OCI-LY3 (cell line): ENCODE measurements around the gene ZNHIT3.

Experiments used
- H2AFZ ChIP-seq: fragments of 200-600, 300-600 bp; shearing (Covaris generic); 2 replicates; pipeline ENCODE4 v1.6.0; 2014; ENCODE audit warnings: antibody characterized with exemption, low read depth, low read length
- H3K27ac ChIP-seq: fragments of 200-600, 300-600 bp; sonication (generic); 2 replicates; pipeline ENCODE4 v1.5.1; 2014; ENCODE audit warnings: mild to moderate bottlenecking, low read length, moderate library complexity, mixed read lengths
- H3K27me3 ChIP-seq: fragments of 200-600, 300-600 bp; sonication (generic); 2 replicates; pipeline ENCODE4 v1.6.1; 2014; ENCODE audit warnings: low read depth, low read length, mixed read lengths
- H3K36me3 ChIP-seq: fragments of 200-600, 300-600 bp; sonication (generic); replicated peaks from 2 replicates; pipeline ENCODE3; 2014; ENCODE audit warnings: low read depth, low read length, mixed read lengths
- H3K4me1 ChIP-seq: fragments of 300-600, 200-600 bp; sonication (generic); 2 replicates; pipeline ENCODE4 v1.6.1; 2014; ENCODE audit warnings: low read length, mixed read lengths
- H3K4me2 ChIP-seq: fragments of 200-600, 300-600 bp; sonication (generic); 2 replicates; pipeline ENCODE4 v1.6.1; 2014; ENCODE audit warnings: low read length, mixed read lengths
- H3K4me3 ChIP-seq: fragments of 300-600, 200-600 bp; sonication (generic); 2 replicates; pipeline ENCODE4 v1.5.1; 2014; ENCODE audit warnings: antibody characterized with exemption, mild to moderate bottlenecking, low read length, moderate library complexity
- H3K79me2 ChIP-seq: fragments of 300-600, 200-600 bp; shearing (Covaris generic); 2 replicates; pipeline ENCODE4 v1.6.1; 2014; ENCODE audit warnings: mild to moderate bottlenecking, low read length, mixed read lengths
- H3K9ac ChIP-seq: fragments of 300-600, 200-600 bp; shearing (Covaris generic); 2 replicates; pipeline ENCODE4 v1.6.0; 2014; ENCODE audit warnings: mild to moderate bottlenecking, low read length, moderate library complexity
- H3K9me3 ChIP-seq: fragments of 200-600, 300-600 bp; shearing (Covaris generic); 2 replicates; pipeline ENCODE4 v1.6.1; 2014; ENCODE audit warnings: low read length, mixed read lengths; ENCODE audit not compliant: insufficient read depth
- H4K20me1 ChIP-seq: fragments of 200-600, 300-600 bp; sonication (generic); 2 replicates; pipeline ENCODE4 v1.6.1; 2016; ENCODE audit warnings: low read length, mixed read lengths; ENCODE audit not compliant: insufficient read depth
- EZH2phosphoT487 ChIP-seq: fragments of 200-600 bp; shearing (Covaris generic); IDR thresholded peaks from 2 replicates; pipeline ENCODE4 v1.6.1; 2018; ENCODE audit warnings: antibody characterized with exemption, mixed run types, low read depth
- TF ChIP-seq, protein P1 (sequence below): fragments of 200-600, 300-600 bp; sonication (generic); IDR thresholded peaks from 2 replicates; pipeline ENCODE4 v1.5.1; 2014; ENCODE audit warnings: antibody characterized with exemption, low read length, low read depth

Gene ZNHIT3

GRCh38 chr17:36525113-36525512 is 38.6 kb downstream of the ZNHIT3 start:
- no peak overlapping the region for H3K27ac ChIP-seq
- peaks cover 50% of the 10 kb centered on the region for H3K36me3 ChIP-seq
- H3K4me2 ChIP-seq: no peak overlapping the region
- H3K4me3 ChIP-seq: no peak overlapping the region
- no peaks in the 10 kb centered on the region; the same call in 1 of the 2 replicates for H4K20me1 ChIP-seq
- H2AFZ ChIP-seq: no peak overlapping the region
- H3K79me2 ChIP-seq: no peaks in the 10 kb centered on the region
- TF ChIP-seq, protein P1, sequence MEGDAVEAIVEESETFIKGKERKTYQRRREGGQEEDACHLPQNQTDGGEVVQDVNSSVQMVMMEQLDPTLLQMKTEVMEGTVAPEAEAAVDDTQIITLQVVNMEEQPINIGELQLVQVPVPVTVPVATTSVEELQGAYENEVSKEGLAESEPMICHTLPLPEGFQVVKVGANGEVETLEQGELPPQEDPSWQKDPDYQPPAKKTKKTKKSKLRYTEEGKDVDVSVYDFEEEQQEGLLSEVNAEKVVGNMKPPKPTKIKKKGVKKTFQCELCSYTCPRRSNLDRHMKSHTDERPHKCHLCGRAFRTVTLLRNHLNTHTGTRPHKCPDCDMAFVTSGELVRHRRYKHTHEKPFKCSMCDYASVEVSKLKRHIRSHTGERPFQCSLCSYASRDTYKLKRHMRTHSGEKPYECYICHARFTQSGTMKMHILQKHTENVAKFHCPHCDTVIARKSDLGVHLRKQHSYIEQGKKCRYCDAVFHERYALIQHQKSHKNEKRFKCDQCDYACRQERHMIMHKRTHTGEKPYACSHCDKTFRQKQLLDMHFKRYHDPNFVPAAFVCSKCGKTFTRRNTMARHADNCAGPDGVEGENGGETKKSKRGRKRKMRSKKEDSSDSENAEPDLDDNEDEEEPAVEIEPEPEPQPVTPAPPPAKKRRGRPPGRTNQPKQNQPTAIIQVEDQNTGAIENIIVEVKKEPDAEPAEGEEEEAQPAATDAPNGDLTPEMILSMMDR: no peak
- no peak for TF ChIP-seq EZH2phosphoT487
- no peaks in the 10 kb centered on the region for H3K27me3 ChIP-seq
- no peaks in the 10 kb centered on the region for H3K9me3 ChIP-seq
- H3K9ac ChIP-seq: no peak overlapping the region
- H3K4me1 ChIP-seq: no peaks in the 10 kb centered on the region

- Histone ChIP-seq H3K27me3 (no peaks in the 10 kb centered on the region), H3K36me3 (peaks cover 44% of the 10 kb centered on the region), H3K4me3 (no peak overlapping the region), H4K20me1 (no peaks in the 10 kb centered on the region; the same call in 1 of the 2 replicates), H3K27ac (no peak overlapping the region), H3K9ac (no peak overlapping the region), H3K4me2 (no peak overlapping the region), H3K9me3 (no peaks in the 10 kb centered on the region), H2AFZ (no peak overlapping the region), H3K4me1 (no peaks in the 10 kb centered on the region), H3K79me2 (no peaks in the 10 kb centered on the region)
- TF ChIP-seq, protein P1: no peak
- no peak for TF ChIP-seq EZH2phosphoT487
These were observed 39.4 kb downstream of the ZNHIT3 start for GRCh38 chr17:36525888-36526287.

DNA sequence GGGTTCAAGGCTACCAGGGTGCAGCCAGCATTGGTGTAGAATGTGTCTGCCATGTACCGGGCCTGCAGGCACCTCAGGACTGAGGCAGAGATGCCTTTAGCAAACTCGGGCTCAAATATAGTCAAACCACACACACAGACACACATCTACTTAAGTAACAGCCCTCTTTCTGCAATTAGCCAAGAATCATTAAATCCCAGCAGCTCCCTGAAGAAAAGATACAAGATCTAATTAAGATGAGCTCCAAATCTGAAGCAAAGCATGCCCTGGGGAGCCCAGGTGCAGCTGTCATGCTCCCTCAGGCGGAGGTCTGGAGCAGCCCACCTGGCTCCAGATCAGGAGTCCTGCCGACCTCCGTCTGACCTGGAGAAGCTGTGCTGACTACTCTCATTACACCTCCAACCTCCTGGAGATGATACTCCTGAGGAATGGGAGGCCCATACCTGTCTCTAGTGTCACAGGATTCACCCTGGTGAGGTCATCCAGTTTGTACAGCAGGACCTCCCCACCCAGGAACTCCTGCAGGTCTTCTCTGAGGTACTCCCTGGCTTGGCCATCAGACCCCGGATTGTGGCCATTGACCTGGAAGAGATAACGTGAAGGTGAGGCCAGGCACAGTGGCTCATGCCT is 41.3 kb downstream of the ZNHIT3 start:
- H3K4me2 ChIP-seq: no peak overlapping the region
- H3K36me3 ChIP-seq: peaks cover 54% of the 10 kb centered on the region
- no peaks in the 10 kb centered on the region; the same call in 1 of the 2 replicates for H4K20me1 ChIP-seq
- no peak overlapping the region for H3K4me3 ChIP-seq
- no peak overlapping the region for H2AFZ ChIP-seq
- H3K27me3 ChIP-seq: no peaks in the 10 kb centered on the region
- no peak overlapping the region for H3K27ac ChIP-seq
- no peak for TF ChIP-seq EZH2phosphoT487
- TF ChIP-seq, protein P1: no peak
- H3K4me1 ChIP-seq: no peaks in the 10 kb centered on the region
- H3K79me2 ChIP-seq: no peaks in the 10 kb centered on the region; the same call in 1 of the 2 replicates
- no peak overlapping the region for H3K9ac ChIP-seq
- H3K9me3 ChIP-seq: no peaks in the 10 kb centered on the region

DNA sequence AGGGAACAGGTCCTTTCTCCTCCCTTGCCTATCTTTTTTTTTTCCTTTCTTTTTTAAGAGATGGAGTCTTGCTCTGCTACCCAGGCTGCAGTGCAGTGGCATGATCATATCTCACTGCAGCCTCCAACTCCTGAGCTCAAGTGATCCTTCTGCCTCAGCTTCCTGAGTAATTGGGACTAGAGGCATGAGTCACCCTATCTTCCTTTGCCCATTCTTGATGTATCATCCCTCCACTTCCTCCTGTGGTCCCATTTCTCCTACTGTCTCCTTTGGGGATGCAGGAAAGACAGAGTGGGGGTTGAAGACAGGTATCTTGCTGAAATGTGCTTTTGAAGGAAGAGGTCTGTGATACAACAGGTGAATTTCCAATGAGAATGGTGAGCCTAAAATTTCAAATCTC is 42.6 kb downstream of the ZNHIT3 start:
- Histone ChIP-seq H2AFZ (no peak overlapping the region), H3K9me3 (no peaks in the 10 kb centered on the region), H3K36me3 (peaks cover 58% of the 10 kb centered on the region), H3K27ac (no peak overlapping the region), H3K4me3 (no peak overlapping the region), H3K27me3 (no peaks in the 10 kb centered on the region), H3K4me1 (peaks cover 6% of the 10 kb centered on the region), H4K20me1 (no peaks in the 10 kb centered on the region; the same call in 1 of the 2 replicates), H3K79me2 (peaks cover 8% of the 10 kb centered on the region), H3K9ac (no peak overlapping the region), H3K4me2 (no peak overlapping the region)
- no peak for TF ChIP-seq EZH2phosphoT487
- TF ChIP-seq, protein P1: no peak
